ENCODE results near the gene LCMT1.

Gene LCMT1

GRCh38 chr16:25192096-25192495 lies 80.6 kb downstream of the LCMT1 start:
- Histone ChIP-seq H3K36me3 (ENCODE audit: control insufficient read depth in 2 of 2, insufficient read depth in 2 of 2, low read length in 2 of 2) (no peaks in the 10 kb centered on the region), H3K9me3 (ENCODE audit: control insufficient read depth in 2 of 2, low read length in 2 of 2) (no peaks in the 10 kb centered on the region), H3K27ac (ENCODE audit: low read length) (no peak overlapping the region), H3K9ac (ENCODE audit: low read length in 2 of 2) (no peak overlapping the region), H3K4me1 (ENCODE audit: control insufficient read depth, insufficient read depth, low read length) (no peaks in the 10 kb centered on the region), H3K4me3 (ENCODE audit: low read length in 2 of 2) (no peak overlapping the region), H3K27me3 (ENCODE audit: control insufficient read depth in 1 of 2, insufficient read depth in 2 of 2, low read length in 2 of 2) (no peaks in the 10 kb centered on the region)

- Histone ChIP-seq H3K36me3 (ENCODE audit: control insufficient read depth in 2 of 2, insufficient read depth in 2 of 2, low read length in 2 of 2) (no peaks in the 10 kb centered on the region), H3K27ac (ENCODE audit: low read length) (no peak overlapping the region), H3K9me3 (ENCODE audit: control insufficient read depth in 2 of 2, low read length in 2 of 2) (no peaks in the 10 kb centered on the region), H3K27me3 (ENCODE audit: control insufficient read depth in 1 of 2, insufficient read depth in 2 of 2, low read length in 2 of 2) (no peaks in the 10 kb centered on the region), H3K4me3 (ENCODE audit: low read length in 2 of 2) (no peak overlapping the region), H3K9ac (ENCODE audit: low read length in 2 of 2) (no peak overlapping the region), H3K4me1 (ENCODE audit: control insufficient read depth, insufficient read depth, low read length) (no peaks in the 10 kb centered on the region)
Observed at GRCh38 chr16:25194273-25194878, 82.8 kb downstream of the LCMT1 start.

DNA sequence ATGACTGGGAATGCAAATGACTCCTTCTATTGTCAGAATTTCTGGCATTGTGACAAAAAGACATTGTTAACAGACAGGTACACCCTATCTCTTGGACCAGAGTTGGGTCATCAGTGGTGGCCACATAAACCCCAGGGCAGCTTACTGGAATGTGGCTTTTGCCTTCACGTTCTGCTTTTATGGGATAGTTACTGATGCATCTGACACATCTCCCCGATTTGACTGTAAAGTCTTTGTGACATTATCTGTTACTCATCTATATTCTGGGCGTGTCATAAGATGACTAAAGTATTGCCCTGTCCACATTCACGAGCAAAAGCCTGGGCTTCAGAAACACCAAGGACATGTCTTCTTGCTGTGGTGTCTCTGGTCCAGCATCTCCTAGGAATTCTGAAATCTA lies 86.5 kb downstream of the LCMT1 start:
- Histone ChIP-seq H3K9ac (ENCODE audit: low read length in 2 of 2) (no peak overlapping the region), H3K27me3 (ENCODE audit: control insufficient read depth in 1 of 2, insufficient read depth in 2 of 2, low read length in 2 of 2) (no peaks in the 10 kb centered on the region), H3K4me1 (ENCODE audit: control insufficient read depth, insufficient read depth, low read length) (no peaks in the 10 kb centered on the region), H3K27ac (ENCODE audit: low read length) (no peak overlapping the region), H3K9me3 (ENCODE audit: control insufficient read depth in 2 of 2, low read length in 2 of 2) (no peaks in the 10 kb centered on the region), H3K4me3 (ENCODE audit: low read length in 2 of 2) (no peak overlapping the region), H3K36me3 (ENCODE audit: control insufficient read depth in 2 of 2, insufficient read depth in 2 of 2, low read length in 2 of 2) (no peaks in the 10 kb centered on the region)

- Histone ChIP-seq H3K4me3 (ENCODE audit: low read length in 2 of 2) (no peak overlapping the region), H3K9ac (ENCODE audit: low read length in 2 of 2) (no peak overlapping the region), H3K27ac (ENCODE audit: low read length) (no peak overlapping the region), H3K27me3 (ENCODE audit: control insufficient read depth in 1 of 2, insufficient read depth in 2 of 2, low read length in 2 of 2) (no peaks in the 10 kb centered on the region), H3K36me3 (ENCODE audit: control insufficient read depth in 2 of 2, insufficient read depth in 2 of 2, low read length in 2 of 2) (no peaks in the 10 kb centered on the region), H3K4me1 (ENCODE audit: control insufficient read depth, insufficient read depth, low read length) (no peaks in the 10 kb centered on the region), H3K9me3 (ENCODE audit: control insufficient read depth in 2 of 2, low read length in 2 of 2) (no peaks in the 10 kb centered on the region)
Observed at GRCh38 chr16:25199457-25199856, 87.9 kb downstream of the LCMT1 start.

DNA sequence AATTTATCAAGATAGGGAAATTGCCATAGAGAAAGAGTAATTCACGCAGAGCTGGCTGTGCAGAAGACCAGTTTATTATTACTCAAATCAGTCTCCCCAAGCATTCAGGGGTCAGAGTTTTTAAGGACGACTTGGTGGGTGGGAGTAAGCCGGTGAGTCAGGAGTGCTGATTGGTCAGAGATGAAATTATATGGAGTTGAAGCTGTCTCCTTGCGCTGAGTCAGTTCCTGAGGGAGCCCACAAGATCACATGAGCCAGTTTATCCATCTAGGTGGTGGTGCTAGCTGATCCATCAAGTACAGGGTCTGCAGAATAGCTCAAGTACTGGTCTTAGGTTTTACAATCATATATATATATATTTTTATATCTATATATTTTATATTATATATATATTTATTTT lies 99.2 kb downstream of the LCMT1 start:
- Histone ChIP-seq H3K36me3 (ENCODE audit: control insufficient read depth in 2 of 2, insufficient read depth in 2 of 2, low read length in 2 of 2) (no peaks in the 10 kb centered on the region), H3K9me3 (ENCODE audit: control insufficient read depth in 2 of 2, low read length in 2 of 2) (no peaks in the 10 kb centered on the region)

GRCh38 chr16:25212636-25213035 lies 101.1 kb downstream of the LCMT1 start:
- no peaks in the 10 kb centered on the region for H3K9me3 ChIP-seq (ENCODE audit: control insufficient read depth in 2 of 2, low read length in 2 of 2)
- H3K27me3 ChIP-seq (ENCODE audit: control insufficient read depth in 1 of 2, insufficient read depth in 2 of 2, low read length in 2 of 2): peaks cover 0 to 4% of the 10 kb centered on the region in 2 donors
- no peak overlapping the region for H3K9ac ChIP-seq (ENCODE audit: low read length in 2 of 2)
- no peaks in the 10 kb centered on the region for H3K4me1 ChIP-seq (ENCODE audit: control insufficient read depth, insufficient read depth, low read length)
- H3K4me3 ChIP-seq (ENCODE audit: low read length in 2 of 2): no peak overlapping the region
- H3K36me3 ChIP-seq (ENCODE audit: control insufficient read depth in 2 of 2, insufficient read depth in 2 of 2, low read length in 2 of 2): no peaks in the 10 kb centered on the region
- no peak overlapping the region for H3K27ac ChIP-seq (ENCODE audit: low read length)

More for the DNA sequence above, 99.2 kb downstream of the LCMT1 start:
- no peaks in the 10 kb centered on the region for H3K4me1 ChIP-seq (ENCODE audit: control insufficient read depth, insufficient read depth, low read length)
- no peaks in the 10 kb centered on the region for H3K27me3 ChIP-seq (ENCODE audit: control insufficient read depth in 1 of 2, insufficient read depth in 2 of 2, low read length in 2 of 2)
- H3K4me3 ChIP-seq (ENCODE audit: low read length in 2 of 2): no peak overlapping the region
- H3K27ac ChIP-seq (ENCODE audit: low read length): no peak overlapping the region
- H3K9ac ChIP-seq (ENCODE audit: low read length in 2 of 2): no peak overlapping the region

DNA sequence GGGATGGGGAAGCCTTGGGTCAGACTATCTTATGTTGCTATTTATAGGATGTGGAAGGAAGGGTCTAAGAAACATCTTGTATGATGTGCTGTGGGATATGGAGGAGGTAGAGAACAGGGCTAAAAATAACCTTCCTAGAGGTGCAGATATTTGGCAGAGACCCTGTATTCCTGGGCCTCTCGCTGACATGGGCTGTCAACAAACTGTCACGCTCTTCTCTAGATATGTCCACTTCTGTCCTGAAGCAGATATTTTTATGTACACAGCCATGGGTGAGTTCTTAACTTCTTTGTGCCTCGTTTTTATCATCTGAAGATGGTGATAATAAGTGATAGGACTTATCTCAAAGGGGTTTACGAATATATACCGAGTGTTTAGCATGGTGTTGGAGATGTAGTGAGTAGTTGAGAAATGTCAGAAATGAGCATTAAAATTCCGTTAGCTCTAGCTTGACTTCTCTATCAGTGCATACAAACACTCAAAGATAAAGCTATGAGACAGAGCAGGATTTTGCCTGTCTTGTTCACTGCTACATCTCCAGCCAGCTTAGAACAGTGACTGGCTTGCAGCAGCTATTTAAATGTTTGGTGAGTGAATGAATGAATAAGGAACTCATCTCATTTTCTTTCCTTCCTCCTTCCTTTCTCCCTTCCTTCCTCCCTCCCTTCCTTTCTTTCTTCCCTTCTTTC lies 102.3 kb downstream of the LCMT1 start:
- Histone ChIP-seq H3K9ac (ENCODE audit: low read length in 2 of 2) (no peak overlapping the region), H3K9me3 (ENCODE audit: control insufficient read depth in 2 of 2, low read length in 2 of 2) (no peaks in the 10 kb centered on the region), H3K27ac (ENCODE audit: low read length) (no peak overlapping the region), H3K4me3 (ENCODE audit: low read length in 2 of 2) (no peak overlapping the region), H3K27me3 (ENCODE audit: control insufficient read depth in 1 of 2, insufficient read depth in 2 of 2, low read length in 2 of 2) (peaks cover 0 to 4% of the 10 kb centered on the region in 2 donors), H3K36me3 (ENCODE audit: control insufficient read depth in 2 of 2, insufficient read depth in 2 of 2, low read length in 2 of 2) (no peaks in the 10 kb centered on the region), H3K4me1 (ENCODE audit: control insufficient read depth, insufficient read depth, low read length) (no peaks in the 10 kb centered on the region)

GRCh38 chr16:25217112-25217511 lies 105.6 kb downstream of the LCMT1 start:
- no peaks in the 10 kb centered on the region for H3K4me1 ChIP-seq (ENCODE audit: control insufficient read depth, insufficient read depth, low read length)
- H3K9me3 ChIP-seq (ENCODE audit: control insufficient read depth in 2 of 2, low read length in 2 of 2): no peaks in the 10 kb centered on the region
- no peak overlapping the region for H3K9ac ChIP-seq (ENCODE audit: low read length in 2 of 2)
- no peak overlapping the region for H3K4me3 ChIP-seq (ENCODE audit: low read length in 2 of 2)
- H3K36me3 ChIP-seq (ENCODE audit: control insufficient read depth in 2 of 2, insufficient read depth in 2 of 2, low read length in 2 of 2): no peaks in the 10 kb centered on the region
- H3K27ac ChIP-seq (ENCODE audit: low read length): no peak overlapping the region
- peaks cover 0 to 4% of the 10 kb centered on the region in 2 donors for H3K27me3 ChIP-seq (ENCODE audit: control insufficient read depth in 1 of 2, insufficient read depth in 2 of 2, low read length in 2 of 2)

GRCh38 chr16:25217921-25218320 lies 106.4 kb downstream of the LCMT1 start:
- no peak overlapping the region for H3K27ac ChIP-seq (ENCODE audit: low read length)
- no peaks in the 10 kb centered on the region for H3K9me3 ChIP-seq (ENCODE audit: control insufficient read depth in 2 of 2, low read length in 2 of 2)
- no peak overlapping the region for H3K9ac ChIP-seq (ENCODE audit: low read length in 2 of 2)
- peaks cover 3% of the 10 kb centered on the region for H3K4me1 ChIP-seq (ENCODE audit: control insufficient read depth, insufficient read depth, low read length)
- H3K36me3 ChIP-seq (ENCODE audit: control insufficient read depth in 2 of 2, insufficient read depth in 2 of 2, low read length in 2 of 2): no peaks in the 10 kb centered on the region
- H3K4me3 ChIP-seq (ENCODE audit: low read length in 2 of 2): no peak overlapping the region
- peaks cover 0 to 4% of the 10 kb centered on the region in 2 donors for H3K27me3 ChIP-seq (ENCODE audit: control insufficient read depth in 1 of 2, insufficient read depth in 2 of 2, low read length in 2 of 2)

GRCh38 chr16:25219070-25219737 lies 107.7 kb downstream of the LCMT1 start:
- Histone ChIP-seq H3K4me1 (ENCODE audit: control insufficient read depth, insufficient read depth, low read length) (peaks cover 3% of the 10 kb centered on the region), H3K27ac (ENCODE audit: low read length) (no peak overlapping the region)

DNA sequence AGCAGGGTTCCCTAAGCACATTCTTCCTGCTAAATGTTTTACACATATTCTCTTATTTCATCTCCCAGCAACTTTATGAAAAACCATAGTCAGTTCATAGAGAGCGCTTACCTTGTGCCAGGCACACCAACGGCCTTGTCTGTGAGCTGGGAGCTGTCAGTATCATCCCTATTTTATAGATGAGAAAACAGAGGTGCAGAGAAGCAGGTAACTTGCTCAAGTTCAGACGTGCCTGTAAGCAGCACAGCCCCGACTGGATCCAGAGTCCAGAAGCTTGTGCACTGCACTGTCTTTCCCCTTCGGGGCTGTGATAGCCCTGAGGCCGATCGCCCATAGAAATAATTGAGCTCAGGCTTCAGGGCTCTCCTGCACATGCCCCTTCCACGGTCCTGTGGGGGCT lies 111.4 kb downstream of the LCMT1 start:
- H3K27ac ChIP-seq (ENCODE audit: low read length): no peak overlapping the region
- no peaks in the 10 kb centered on the region for H3K27me3 ChIP-seq (ENCODE audit: control insufficient read depth in 1 of 2, insufficient read depth in 2 of 2, low read length in 2 of 2)
- H3K4me1 ChIP-seq (ENCODE audit: control insufficient read depth, insufficient read depth, low read length): peaks cover 3% of the 10 kb centered on the region
- no peak overlapping the region for H3K4me3 ChIP-seq (ENCODE audit: low read length in 2 of 2)
- no peaks in the 10 kb centered on the region for H3K9me3 ChIP-seq (ENCODE audit: control insufficient read depth in 2 of 2, low read length in 2 of 2)
- no peaks in the 10 kb centered on the region for H3K36me3 ChIP-seq (ENCODE audit: control insufficient read depth in 2 of 2, insufficient read depth in 2 of 2, low read length in 2 of 2)
- H3K9ac ChIP-seq (ENCODE audit: low read length in 2 of 2): no peak overlapping the region

More at GRCh38 chr16:25219070-25219737, 107.7 kb downstream of the LCMT1 start:
- no peak overlapping the region for H3K9ac ChIP-seq (ENCODE audit: low read length in 2 of 2)
- H3K4me3 ChIP-seq (ENCODE audit: low read length in 2 of 2): peak overlapping the region in 1 of 2 donors; percentile 8
- peaks cover 0 to 4% of the 10 kb centered on the region in 2 donors for H3K27me3 ChIP-seq (ENCODE audit: control insufficient read depth in 1 of 2, insufficient read depth in 2 of 2, low read length in 2 of 2)
- H3K36me3 ChIP-seq (ENCODE audit: control insufficient read depth in 2 of 2, insufficient read depth in 2 of 2, low read length in 2 of 2): no peaks in the 10 kb centered on the region
- H3K9me3 ChIP-seq (ENCODE audit: control insufficient read depth in 2 of 2, low read length in 2 of 2): no peaks in the 10 kb centered on the region

Data from stomach smooth muscle (tissue), 2 donors.